GM12878 (cell line): ENCODE data around the gene COL7A1. TPM values are rescaled to one million over a fixed set of nuclear protein-coding genes. Genes with fewer than 3 reads are reported as not detected.

Source experiments
- ATAC-seq: fragments of 200-7000 bp; cut with Tn5 transposase; 3 replicates; pipeline ENCODE4 v1.9.1; 2020; ENCODE audit warnings: mild to moderate bottlenecking, moderate library complexity
- BruUV-seq: library from RNA; stranded (reverse); fragments of 400-500 nt; replicated peaks from 2 replicates; lab custom pipeline; 2021; lab: Mats Ljungman, UMichigan
- CTCF ChIA-PET: fragments of 300-600 bp; sonication (Branson Sonifier 250); formaldehyde crosslinking; extraction: SDS; loops from one replicate; lab custom pipeline; 2021; ENCODE audit warnings: inconsistent platforms; lab: Yijun Ruan, JAX
- POLR2A ChIA-PET: fragments of 350-600 bp; formaldehyde crosslinking; extraction: SDS; loops from one replicate; lab custom pipeline; 2021; ENCODE audit warnings: inconsistent platforms; lab: Charles Lee
- RAD21 ChIA-PET: fragments of 300-600 bp; sonication (Branson Sonifier 250); formaldehyde crosslinking; loops from one replicate; lab custom pipeline; 2023; ENCODE audit warnings: antibody characterized with exemption; ENCODE audit not compliant: unreplicated experiment; lab: Charles Lee
- SMC1A ChIA-PET: fragments of 300-600 bp; sonication (Branson Sonifier 250); formaldehyde crosslinking; loops from one replicate; lab custom pipeline; 2023; ENCODE audit not compliant: unreplicated experiment, uncharacterized antibody; lab: Charles Lee
- DNase-seq: peaks from one replicate; pipeline ENCODE4 v3.0.0-alpha.2; 2011; ENCODE audit warnings: low read depth, low spot score
- FAIRE-seq: peaks from 3 replicates; lab custom pipeline; 2011; peaks lifted over from hg19 to GRCh38; lab: Jason Lieb, UNC
- H2AFZ ChIP-seq: 2 replicates; pipeline ENCODE4 v1.6.0; 2011; ENCODE audit warnings: low read depth, low read length, control low read depth; ENCODE audit not compliant: control insufficient read depth
- H3K27ac ChIP-seq: 2 replicates; pipeline ENCODE4 v1.5.1; 2011; ENCODE audit warnings: control low read depth; ENCODE audit not compliant: control insufficient read depth, insufficient read depth
- H3K27me3 ChIP-seq, 2 experiments: replicated peaks in 1 of 2; 2 replicates each; pipeline versions ENCODE4 v1.6.0 to v1.6.1; 2011; ENCODE audit warnings: low read length in 1 of 2; ENCODE audit not compliant: control insufficient read depth in 2 of 2, insufficient read depth in 2 of 2
- H3K36me3 ChIP-seq, 2 experiments: 2 replicates each; pipeline ENCODE4 v1.5.1; 2011; ENCODE audit warnings: low read length in 1 of 2; ENCODE audit not compliant: control insufficient read depth in 2 of 2, insufficient read depth in 2 of 2
- H3K4me1 ChIP-seq: 2 replicates; pipeline ENCODE4 v1.6.1; 2011; ENCODE audit warnings: mild to moderate bottlenecking, low read length, moderate library complexity, mixed read lengths; ENCODE audit not compliant: control insufficient read depth, insufficient read depth
- H3K4me2 ChIP-seq: 2 replicates; pipeline ENCODE4 v1.6.0; 2011; ENCODE audit warnings: control low read depth; ENCODE audit not compliant: control insufficient read depth, insufficient read depth
- H3K4me3 ChIP-seq: fragments of 200-600 bp; sonication (generic); 2 replicates; pipeline ENCODE4 v1.5.1; 2016
- H3K79me2 ChIP-seq: 2 replicates; pipeline ENCODE4 v1.6.0; 2011; ENCODE audit warnings: low read length; ENCODE audit not compliant: control insufficient read depth, insufficient read depth
- H3K9ac ChIP-seq: 2 replicates; pipeline ENCODE4 v1.8.0; 2011; ENCODE audit warnings: low read length, control low read depth, mixed read lengths; ENCODE audit not compliant: control insufficient read depth, insufficient read depth
- H3K9me3 ChIP-seq: replicated peaks from 3 replicates; pipeline ENCODE4 v1.5.1; 2011; ENCODE audit warnings: mild to moderate bottlenecking, low read length; ENCODE audit not compliant: control insufficient read depth, insufficient read depth
- H4K20me1 ChIP-seq: 2 replicates; pipeline ENCODE4 v1.6.0; 2011; ENCODE audit not compliant: control insufficient read depth, insufficient read depth
- BMI1 ChIP-seq: fragments of 450-650 bp; IDR thresholded peaks from 2 replicates; pipeline ENCODE4 v1.6.1; 2016; ENCODE audit warnings: mild to moderate bottlenecking, moderate library complexity, borderline replicate concordance
- CEBPB ChIP-seq, 2 experiments: fragments of 150-350 bp in 1 of 2; IDR thresholded peaks; 2 replicates each; pipeline ENCODE4 v1.6.1; 2012 to 2014; ENCODE audit warnings: low read depth in 2 of 2, low read length in 2 of 2, borderline replicate concordance in 1 of 2, inconsistent platforms in 1 of 2
- FOXM1 ChIP-seq: IDR thresholded peaks from 2 replicates; pipeline ENCODE4 v1.6.1; 2012; ENCODE audit warnings: low read depth, mild to moderate bottlenecking, inconsistent platforms, low read length, moderate library complexity
- HDGF ChIP-seq: fragments of 450-650 bp; IDR thresholded peaks from 2 replicates; pipeline ENCODE4 v1.6.1; 2016; ENCODE audit warnings: antibody characterized with exemption
- KLF5 ChIP-seq: fragments of 450-650 bp; IDR thresholded peaks from 2 replicates; pipeline ENCODE4 v1.6.1; 2014; ENCODE audit warnings: mild to moderate bottlenecking; ENCODE audit not compliant: partially characterized antibody
- LARP7 ChIP-seq: fragments of 450-650 bp; IDR thresholded peaks from 2 replicates; pipeline ENCODE4 v1.6.1; 2017; ENCODE audit warnings: mild to moderate bottlenecking
- PML ChIP-seq: IDR thresholded peaks from 2 replicates; pipeline ENCODE4 v1.6.1; 2012; ENCODE audit warnings: low read length, inconsistent platforms
- POLR2AphosphoS5 ChIP-seq: IDR thresholded peaks from 2 replicates; pipeline ENCODE4 v1.6.1; 2011; ENCODE audit warnings: mild to moderate bottlenecking, low read length, inconsistent platforms
- SREBF2 ChIP-seq: IDR thresholded peaks from 2 replicates; pipeline ENCODE4 v1.6.1; 2012; ENCODE audit warnings: mild to moderate bottlenecking, low read length
- WRNIP1 ChIP-seq: IDR thresholded peaks from 2 replicates; pipeline ENCODE4 v1.6.1; 2011; ENCODE audit warnings: low read depth, low read length, improper control_type of control experiment, borderline replicate concordance
- ZBTB11 ChIP-seq: fragments of 450-650 bp; formaldehyde crosslinking; IDR thresholded peaks from 2 replicates; pipeline ENCODE4 v1.5.0; 2022; ENCODE audit warnings: mild to moderate bottlenecking, missing genetic modification characterization
- ZNF24 ChIP-seq: fragments of 450-650 bp; IDR thresholded peaks from 2 replicates; pipeline ENCODE4 v1.6.1; 2017; ENCODE audit warnings: antibody characterized with exemption, mild to moderate bottlenecking
- ZNF274 ChIP-seq: IDR thresholded peaks from one replicate; pipeline ENCODE4 v1.8.0; 2011; ENCODE audit not compliant: insufficient read length, insufficient read depth
- WGBS: methylation state at CpG from one replicate; pipeline ENCODE4 v1.1.6; 2016; ENCODE audit warnings: low lambda C conversion rate; ENCODE audit not compliant: insufficient replicate concordance, insufficient coverage; ENCODE audit errors: missing lambda C conversion rate; 5-methylcytosine and 5-hydroxymethylcytosine counted together
- in situ Hi-C: fragments of 300-500 bp; cut with MboI; formaldehyde crosslinking; loops from 9 replicates; pipeline ENCODE4 v1.14.3; 2018; ENCODE audit warnings: mixed read lengths
- intact Hi-C: fragments of 100-400 bp; cut with micrococcal nuclease; formaldehyde crosslinking; loops from one replicate; pipeline ENCODE4 v1.14.2; 2022; ENCODE audit not compliant: unreplicated experiment
- polyA plus RNA-seq, 11 experiments: library from polyadenylated mRNA; depleted of rRNA in 4 of 11; unstranded in 6 of 11; stranded (reverse) in 5 of 11; fragments of >200 nt; fragmentation: Nextera tagmentation in 4 of 11; fragmentation: Illumina TruSeq in 1 of 11; extraction: Ambion mirVana in 4 of 11; extraction: Trizol in 1 of 11; gene quantifications; 1 replicate in 1 of 11; 2 replicates in 10 of 11; pipeline versions ENCODE4 v1.2.1 to v1.2.3, GENCODE V29; 2011 to 2016; ENCODE audit warnings: inconsistent platforms in 2 of 11, missing spikeins in 2 of 11, low read depth in 1 of 11
- total RNA-seq, 4 experiments: library from RNA; depleted of rRNA in 3 of 4; stranded (reverse); fragments of >200 nt in 3 of 4; fragmentation: Illumina TruSeq in 1 of 4; extraction: Trizol in 1 of 4; gene quantifications; 2 replicates each; pipeline versions ENCODE4 v1.2.1 to v1.2.3, GENCODE V29; 2013 to 2021

Gene COL7A1
- total and polyA plus RNA-seq, 10 of the 15 experiments (the other 5 are each of a cell fraction or from before 2014, with no cell fraction given) = 0.01 to 1.9 (median 0.29) TPM; not detected in 1

GRCh38 chr3:48639944-48640606 lies 44.9 kb upstream of the COL7A1 start (continued):
- no peak for TF ChIP-seq ZBTB11 (CRISPR knock-in tag)
- TF ChIP-seq, all 136 proteins: peak for 0

GRCh38 chr3:48637305-48637704 lies 42.2 kb upstream of the COL7A1 start:
- Histone ChIP-seq H3K4me2 (no peak overlapping the region), H3K79me2 (peaks cover 3% of the 10 kb centered on the region), H3K36me3 (no peaks in the 10 kb centered on the region; a peak in 1 of 4 replicates), H3K4me1 (peaks cover 11% of the 10 kb centered on the region; the same call in 1 of the 2 replicates), H3K27ac (no peak overlapping the region), H3K27me3 (no peaks in the 10 kb centered on the region), H3K9me3 (no peaks in the 10 kb centered on the region), H3K4me3 (no peak overlapping the region), H2AFZ (no peak overlapping the region), H4K20me1 (no peaks in the 10 kb centered on the region), H3K9ac (no peak overlapping the region)
- no peak for ATAC-seq
- POLR2A ChIA-PET = no interaction called here
- SMC1A ChIA-PET = no interaction called here
- no peak for DNase-seq
- RAD21 ChIA-PET = no interaction called here
- no peak for FAIRE-seq
- in situ Hi-C loops = no loop called here
- CTCF ChIA-PET = no interaction called here
- TF ChIP-seq POLR2AphosphoS5 (no peak), PML (no peak), ZNF274 (no peak), KLF5 (no peak), CEBPB (IDR thresholded peaks at IDR 0.05; ENCODE audit: borderline replicate concordance in 1 of 2, low read depth in 2 of 2, low read length in 2 of 2) (no peak), HDGF (no peak), SREBF2 (no peak), BMI1 (no peak), WRNIP1 (no peak), LARP7 (no peak), FOXM1 (no peak), ZNF24 (no peak)
- no TSS peak for BruUV-seq
- intact Hi-C loops = no loop called here
- 75% methylated on average over 6 of the region's 6 CpGs for WGBS
